HG03460 (cell line): ENCODE data around the gene ALDH2.
"Not testable (repeated sequence)": the region's sequence is repeated elsewhere in the genome, so short reads cannot be mapped to it uniquely, and the experiment has no call there.

ENCODE experiments used
- ATAC-seq: cut with Tn5 transposase; IDR thresholded peaks from one replicate; pipeline ENCODE4 v1.9.1; 2021; ENCODE audit not compliant: unreplicated experiment

Gene ALDH2

DNA sequence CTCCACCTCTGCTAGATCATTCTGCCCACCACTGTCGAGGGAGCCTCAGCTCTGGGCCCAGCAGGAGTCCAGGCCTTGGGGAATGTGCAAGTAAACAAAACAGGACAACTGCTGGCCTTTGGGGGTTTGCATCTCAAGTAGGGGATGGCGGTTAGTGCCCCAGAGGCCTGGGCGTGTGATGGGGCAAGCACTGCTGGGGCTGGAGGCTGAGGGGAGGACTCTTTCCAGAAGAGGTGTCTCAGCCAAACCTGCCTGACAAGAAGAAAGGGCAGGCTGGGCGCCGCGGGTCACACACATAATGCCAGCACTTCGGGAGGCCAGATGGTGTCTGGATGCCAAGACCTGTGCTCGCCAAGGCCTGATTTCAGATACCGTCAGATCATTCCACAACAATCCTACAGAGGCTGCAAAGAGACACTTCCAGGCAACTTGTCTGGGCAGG is 8.6 kb upstream of the ALDH2 start:
- no peak for ATAC-seq

DNA sequence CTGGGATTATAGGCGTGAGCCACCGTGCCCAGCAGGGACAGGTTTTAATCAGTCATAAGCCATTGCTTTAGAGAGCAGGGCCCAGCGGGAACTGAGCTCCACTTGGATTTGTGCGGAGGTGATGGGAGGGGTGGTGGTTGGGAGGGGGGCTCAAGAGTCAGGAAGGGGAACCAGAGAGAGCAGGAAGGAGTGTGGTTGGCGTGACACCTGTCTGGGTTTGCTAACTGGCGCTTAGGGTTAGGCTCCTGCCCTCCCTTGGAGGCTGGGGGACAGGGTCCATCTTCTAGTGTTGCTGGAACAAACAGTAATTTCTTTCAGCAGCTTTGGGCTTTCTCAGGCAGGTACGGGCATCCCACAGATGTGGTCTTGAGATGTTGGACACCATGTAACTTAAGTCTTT is 7.5 kb upstream of the ALDH2 start:
- no peak for ATAC-seq

- no peak for ATAC-seq
Measured at GRCh38 chr12:111759991-111760390, 6.7 kb upstream of the ALDH2 start.

GRCh38 chr12:111761099-111761498 is 5.6 kb upstream of the ALDH2 start:
- no peak for ATAC-seq

DNA sequence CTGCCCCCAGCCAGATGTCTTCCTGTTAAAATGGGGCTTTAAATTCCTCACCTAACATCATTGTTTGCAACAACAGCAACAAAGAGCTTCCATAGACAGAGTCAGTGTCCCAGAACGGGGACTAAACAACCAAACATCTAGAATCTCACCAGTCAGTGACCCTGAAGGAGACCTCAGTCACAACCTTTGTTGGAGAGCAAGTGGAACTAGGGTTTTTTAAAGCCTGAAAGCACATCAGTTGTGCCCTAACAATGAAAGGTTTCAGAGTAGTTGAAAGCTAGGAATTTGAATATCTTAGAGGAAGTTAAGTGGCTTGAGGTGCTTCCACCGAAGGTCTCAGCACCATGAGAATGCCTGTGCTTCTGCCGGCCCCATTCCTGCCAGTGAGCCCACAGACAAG is 5.0 kb upstream of the ALDH2 start:
- ATAC-seq, result no peak

DNA sequence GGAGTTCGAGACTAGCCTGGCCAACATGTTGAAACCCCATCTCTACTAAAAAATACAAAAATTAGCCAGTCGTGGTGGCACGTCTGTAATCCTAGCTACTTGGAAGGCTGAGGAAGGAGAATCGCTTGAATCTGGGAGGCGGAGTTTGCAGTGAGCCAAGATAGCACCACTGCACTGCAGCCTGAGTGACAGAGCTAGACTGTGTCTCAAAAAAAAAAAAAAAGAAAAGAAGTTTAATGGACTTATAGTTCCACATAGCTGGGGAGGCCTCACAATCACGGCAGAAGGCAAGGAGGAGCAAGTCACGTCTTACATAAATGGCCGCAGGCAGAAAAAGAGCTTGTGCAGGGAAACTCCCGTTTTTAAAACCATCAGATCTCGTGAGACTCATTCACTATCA is 3.2 kb upstream of the ALDH2 start:
- ATAC-seq, result not testable (repeated sequence)

DNA sequence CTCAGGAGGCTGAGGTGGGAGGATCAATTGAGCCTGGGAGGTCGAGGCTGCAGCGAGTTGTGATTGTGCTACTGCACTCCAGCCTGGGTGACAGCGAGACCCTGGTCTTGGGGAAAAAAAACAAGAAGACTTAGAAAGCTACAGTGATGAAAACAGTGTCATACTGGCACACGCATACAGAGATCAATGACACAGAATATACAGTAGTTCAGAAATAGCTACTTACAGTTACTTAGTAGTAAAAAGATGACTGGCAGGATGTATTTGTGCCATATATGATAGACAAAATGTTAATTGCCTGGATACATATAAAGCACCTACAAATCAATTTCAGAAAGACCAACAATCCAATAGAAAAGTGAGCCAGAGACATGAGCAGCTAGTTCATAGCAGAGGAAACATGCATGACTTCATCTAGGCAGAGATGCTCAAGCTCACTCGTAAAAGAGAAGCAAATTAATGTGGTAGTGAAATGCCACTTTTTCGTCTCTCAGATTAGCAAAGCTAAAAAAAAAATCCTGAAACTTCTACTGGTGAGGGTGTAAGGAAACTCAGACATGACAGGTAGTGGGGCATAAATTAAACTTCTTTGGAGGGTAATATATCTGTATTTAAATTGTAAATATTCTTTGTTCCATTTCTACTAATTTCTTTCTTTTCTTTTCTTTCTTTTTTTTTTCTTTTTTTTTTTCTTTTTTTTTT is 2.5 kb upstream of the ALDH2 start:
- no peak for ATAC-seq

- no peak for ATAC-seq
Measured at GRCh38 chr12:111767362-111768158, 827 bp downstream of the ALDH2 start.

- no peak for ATAC-seq
Measured at GRCh38 chr12:111768159-111768895, 1.6 kb downstream of the ALDH2 start.

GRCh38 chr12:111769599-111769998 is 2.9 kb downstream of the ALDH2 start:
- ATAC-seq, result no peak

DNA sequence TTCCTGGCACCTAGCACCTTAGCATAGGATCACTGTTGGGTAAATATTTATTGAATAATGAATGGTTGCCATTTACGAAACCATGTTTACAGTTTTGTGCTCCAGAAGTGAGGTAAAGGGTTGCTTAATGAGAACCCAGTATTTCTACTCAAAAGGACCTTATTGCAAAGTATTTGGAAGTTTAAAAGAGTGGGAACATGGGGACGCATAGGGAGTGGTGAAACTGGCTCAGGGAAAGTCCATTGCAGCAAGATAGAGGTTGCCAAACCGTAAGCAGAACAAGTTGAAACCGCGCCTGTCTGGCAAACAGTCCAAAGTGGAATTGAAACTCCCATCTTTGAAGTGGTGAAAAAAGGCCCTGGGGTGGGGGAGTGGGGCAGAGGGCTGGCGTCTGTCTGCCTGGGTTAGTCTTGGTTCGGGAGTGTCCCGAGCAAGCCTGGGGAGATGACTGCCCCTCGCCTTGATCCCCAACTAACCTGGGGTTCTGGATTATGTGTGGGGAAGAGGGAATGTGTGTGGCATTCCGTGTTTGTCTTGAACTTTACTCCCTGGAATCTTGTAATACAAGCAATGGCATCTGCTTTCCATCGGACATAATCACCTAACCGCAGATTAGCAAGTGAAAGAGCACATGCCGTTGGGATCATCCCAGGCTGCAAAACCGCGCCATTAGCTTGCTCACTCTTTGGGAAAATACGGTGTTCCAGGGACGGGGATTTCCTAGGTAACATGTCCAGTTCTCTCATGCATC is 7.2 kb downstream of the ALDH2 start:
- peak; percentile 45 for ATAC-seq

DNA sequence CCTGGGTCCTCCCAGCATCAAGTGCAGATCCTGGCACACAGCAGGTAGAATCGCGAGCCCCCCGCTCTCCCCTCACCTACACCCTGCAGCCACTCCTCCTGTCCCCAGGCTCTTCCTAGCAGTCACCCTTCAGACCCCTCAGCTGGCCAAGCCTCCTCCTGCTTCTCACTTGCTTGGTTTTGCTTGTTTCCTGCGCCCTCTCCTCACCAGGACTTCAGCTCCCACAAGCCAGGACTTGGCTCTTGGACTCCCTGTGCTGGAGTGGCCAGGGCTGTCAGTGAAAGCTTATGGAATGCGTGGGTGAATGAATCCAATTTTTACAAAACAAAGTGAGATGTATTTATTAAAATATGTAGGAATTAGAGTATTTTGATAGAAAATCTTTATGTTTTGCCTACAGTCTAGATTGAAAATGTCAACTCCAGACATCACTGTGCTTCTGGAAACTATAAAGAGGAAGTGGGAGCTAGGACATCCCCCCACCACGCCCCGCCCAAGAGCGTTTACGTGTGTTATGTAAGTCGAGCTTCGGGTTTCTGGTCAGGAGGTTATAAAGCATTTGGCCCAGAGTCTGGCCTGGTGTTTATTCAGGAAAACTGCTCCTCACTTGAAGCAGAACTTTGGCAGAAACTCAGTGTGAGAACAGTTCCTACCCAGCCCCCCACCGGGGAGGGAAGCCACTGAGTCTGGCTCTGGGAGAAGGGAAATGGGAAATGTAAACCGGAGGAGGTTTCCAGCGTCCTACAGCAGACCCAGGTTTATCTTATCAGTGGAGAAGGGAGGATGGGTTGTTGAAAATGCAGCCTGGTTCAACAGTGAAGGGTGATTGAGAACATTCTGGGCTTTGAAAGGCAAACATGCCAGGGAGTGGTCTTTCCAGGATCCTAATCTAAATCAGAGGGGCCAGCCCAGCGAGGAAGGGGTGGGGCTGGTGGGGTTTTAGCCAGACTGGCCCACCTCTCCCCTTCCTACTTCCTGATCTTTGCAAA is 8.8 kb downstream of the ALDH2 start:
- ATAC-seq, result peak; percentile 73

DNA sequence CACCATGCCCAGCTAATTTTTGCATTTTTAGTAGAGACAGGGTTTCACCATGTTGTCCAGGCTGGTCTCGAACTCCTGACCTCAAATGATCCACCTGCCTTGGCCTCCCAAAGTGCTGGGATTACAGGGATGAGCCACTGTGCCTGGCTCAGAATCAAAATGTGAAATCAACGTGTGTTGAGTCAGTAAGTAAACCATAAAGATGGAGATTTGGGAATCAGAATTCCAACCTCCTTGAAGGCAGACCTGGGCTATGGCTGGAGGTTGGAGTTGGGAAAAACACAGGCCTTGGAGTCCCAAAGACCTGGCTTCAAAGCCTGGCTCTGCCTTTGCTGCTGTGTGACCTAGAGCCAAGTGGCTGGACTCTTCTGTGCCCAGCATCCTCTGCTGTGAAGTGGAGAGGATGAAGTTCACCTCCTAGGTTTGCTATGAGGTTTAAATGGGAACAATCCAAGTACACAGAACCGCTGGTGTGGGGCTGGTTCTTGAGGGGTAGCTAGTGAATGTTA is 10.2 kb downstream of the ALDH2 start:
- ATAC-seq, result no peak

GRCh38 chr12:111777345-111778045 is 10.8 kb downstream of the ALDH2 start:
- ATAC-seq, result no peak

DNA sequence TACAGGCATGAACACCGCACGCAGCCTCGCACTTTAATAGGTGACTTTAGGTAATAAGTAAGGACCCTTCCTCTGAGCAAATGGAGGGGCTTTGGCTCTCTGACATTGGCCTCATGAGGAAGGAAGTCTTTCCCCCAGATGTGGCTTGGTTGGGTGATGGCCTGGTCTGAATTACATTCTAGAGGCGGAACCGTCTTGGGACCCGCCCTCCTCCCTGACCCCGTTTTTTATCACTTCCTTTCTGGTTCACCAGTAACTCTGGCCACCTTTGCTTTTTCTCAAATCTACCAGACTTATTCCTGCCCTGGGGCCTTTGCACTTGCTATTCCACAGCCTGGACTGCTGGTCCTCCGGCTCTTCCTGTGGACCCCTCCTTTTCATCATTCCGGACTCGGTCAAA is 13.4 kb downstream of the ALDH2 start:
- ATAC-seq, result no peak

GRCh38 chr12:111780615-111781014 is 13.9 kb downstream of the ALDH2 start:
- ATAC-seq, result no peak

DNA sequence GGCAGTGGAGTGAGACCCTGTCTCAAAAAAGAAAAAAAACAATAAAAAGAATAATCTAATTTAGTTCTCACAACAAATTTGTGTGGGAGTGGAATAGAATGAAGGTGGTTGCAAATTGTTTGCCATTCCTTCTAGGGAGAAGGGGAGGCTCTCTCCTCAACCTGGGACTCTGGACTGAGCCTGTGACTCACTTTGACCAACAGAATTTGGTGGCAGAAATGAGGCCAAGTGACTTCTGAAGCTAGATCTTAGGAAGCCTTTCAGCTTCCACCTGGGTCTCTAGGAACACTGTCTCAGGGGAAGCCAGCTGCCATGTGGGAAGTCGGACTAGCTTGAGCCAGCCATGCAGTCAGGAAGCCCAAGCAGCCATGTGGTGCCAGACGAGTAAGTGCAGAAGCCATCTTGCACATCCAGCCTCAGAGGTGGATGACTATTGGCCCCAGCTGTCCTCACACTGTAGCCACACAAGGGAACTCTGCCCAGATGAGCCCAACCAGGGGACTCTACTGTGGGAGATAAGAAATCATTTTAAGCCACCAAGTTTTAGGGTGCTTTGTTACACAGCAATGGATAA is 14.4 kb downstream of the ALDH2 start:
- no peak for ATAC-seq

GRCh38 chr12:111783046-111783445 is 16.3 kb downstream of the ALDH2 start:
- no peak for ATAC-seq

DNA sequence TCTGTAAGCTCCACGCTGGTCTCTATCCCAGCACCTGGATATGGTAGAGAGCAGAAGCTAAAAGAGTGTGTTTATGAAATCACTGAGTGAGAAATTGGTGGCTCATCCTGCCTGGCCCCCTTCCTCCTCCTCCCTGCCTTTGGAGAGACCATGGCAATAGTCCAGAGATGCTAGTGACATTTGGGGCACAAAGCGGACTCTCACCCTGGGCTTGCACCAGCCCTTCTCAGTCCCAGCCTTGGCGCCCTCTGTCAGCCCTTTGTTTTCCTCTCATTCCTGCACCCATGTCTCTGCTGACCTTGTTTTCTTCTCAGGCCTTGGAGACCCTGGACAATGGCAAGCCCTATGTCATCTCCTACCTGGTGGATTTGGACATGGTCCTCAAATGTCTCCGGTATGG is 18.2 kb downstream of the ALDH2 start:
- no peak for ATAC-seq
